WI38 (cell line): ENCODE results near the gene SIRT4.
"Not testable (repeated sequence)": the region's sequence is repeated elsewhere in the genome, so short reads cannot be mapped to it uniquely, and the experiment has no call there.

Source experiments
- H3K4me3 ChIP-seq: 2 replicates; pipeline ENCODE4 v1.5.1; 2011; ENCODE audit warnings: low read depth, mild to moderate bottlenecking, control low read depth, low read length
- CTCF ChIP-seq: IDR thresholded peaks from 2 replicates; pipeline ENCODE4 v1.5.1; 2012; ENCODE audit warnings: low read depth, mild to moderate bottlenecking, control low read depth, low read length

Gene SIRT4

GRCh38 chr12:120327593-120327992, 25.5 kb downstream of the SIRT4 start, which contains the start of gene PLA2G1B:
Gene PLA2G1B, minus strand, starts transcription at chr12:120327779. Its CDS starts 26 bp downstream, at chr12:120327753.
- no peak within 1 kb of the TSS for H3K4me3 ChIP-seq
- no peak for TF ChIP-seq CTCF

GRCh38 chr12:120328228-120328627, 26.1 kb downstream of the SIRT4 start:
- no peak for TF ChIP-seq CTCF

GRCh38 chr12:120331390-120331789, 29.3 kb downstream of the SIRT4 start:
- no peak for TF ChIP-seq CTCF
- H3K4me3 ChIP-seq: no peak overlapping the region

More at GRCh38 chr12:120328228-120328627, 26.1 kb downstream of the SIRT4 start:
- H3K4me3 ChIP-seq: no peak overlapping the region

GRCh38 chr12:120332041-120332440, 29.9 kb downstream of the SIRT4 start:
- TF ChIP-seq CTCF: no peak
- no peak overlapping the region for H3K4me3 ChIP-seq

GRCh38 chr12:120332523-120332922, 30.4 kb downstream of the SIRT4 start:
- H3K4me3 ChIP-seq: no peak overlapping the region
- no peak for TF ChIP-seq CTCF

GRCh38 chr12:120335447-120335846, 33.3 kb downstream of the SIRT4 start:
- peak; percentile 59 for TF ChIP-seq CTCF
- H3K4me3 ChIP-seq: not testable (repeated sequence)

- not testable (repeated sequence) for H3K4me3 ChIP-seq
These were observed 34.3 kb downstream of the SIRT4 start for GRCh38 chr12:120336392-120336791.

- no peak for TF ChIP-seq CTCF
These were observed 35.6 kb downstream of the SIRT4 start for GRCh38 chr12:120337730-120338129.

More at GRCh38 chr12:120337730-120338129, 35.6 kb downstream of the SIRT4 start:
- H3K4me3 ChIP-seq: no peak overlapping the region
